Spinal cord (tissue), 10 donors: ENCODE results near the gene RPTOR. TPM values are rescaled to one million over a fixed set of nuclear protein-coding genes. Genes with fewer than 3 reads are reported as not detected.

Experiments
- DNase-seq, 6 donors: peaks; one replicate each; pipeline versions ENCODE4 v3.0.0 to v3.0.0-alpha.2; 2013 to 2015; ENCODE audit warnings: low spot score in 6 of 6, low read depth in 4 of 6
- H3K27ac ChIP-seq: one replicate; pipeline ENCODE4 v1.5.1; 2013; ENCODE audit warnings: low read depth, low read length, control low read depth
- H3K27me3 ChIP-seq: one replicate; pipeline ENCODE4 v1.6.1; 2013; ENCODE audit warnings: low read length; ENCODE audit not compliant: control insufficient read depth, insufficient read depth
- H3K36me3 ChIP-seq: one replicate; pipeline ENCODE4 v1.6.1; 2013; ENCODE audit warnings: low read length; ENCODE audit not compliant: control insufficient read depth, insufficient read depth
- H3K4me1 ChIP-seq: one replicate; pipeline ENCODE4 v1.6.1; 2013; ENCODE audit warnings: low read length; ENCODE audit not compliant: control insufficient read depth, insufficient read depth
- H3K4me3 ChIP-seq: one replicate; pipeline ENCODE4 v1.5.1; 2013; ENCODE audit warnings: low read depth, low read length, control low read depth
- H3K9me3 ChIP-seq: one replicate; pipeline ENCODE4 v1.6.1; 2013; ENCODE audit warnings: low read length; ENCODE audit not compliant: control insufficient read depth, insufficient read depth
- WGBS: methylation state at CpG from one replicate; pipeline ENCODE4 v1.1.5; 2013; ENCODE audit warnings: missing lambda C conversion rate; ENCODE audit not compliant: insufficient coverage; 5-methylcytosine and 5-hydroxymethylcytosine counted together
- polyA plus RNA-seq, 2 donors: library from polyadenylated mRNA; unstranded; fragments of 120-200 nt; gene quantifications; one replicate each; pipeline ENCODE4 v1.2.1, GENCODE V29; 2013; ENCODE audit not compliant: insufficient read length in 2 of 2
- total RNA-seq, 2 donors: library from RNA; depleted of rRNA in 1 of 2; stranded (reverse); fragments of 120-200 nt in 1 of 2; fragments of >200 nt in 1 of 2; gene quantifications; one replicate each; pipeline versions ENCODE4 v1.2.3 to v1.2.4, GENCODE V29; 2013 to 2014
- donor health status: healthy.

The RPTOR gene
- total and polyA plus RNA-seq, 4 donors = 17.1 to 27.2 (median 21.6) TPM

DNA sequence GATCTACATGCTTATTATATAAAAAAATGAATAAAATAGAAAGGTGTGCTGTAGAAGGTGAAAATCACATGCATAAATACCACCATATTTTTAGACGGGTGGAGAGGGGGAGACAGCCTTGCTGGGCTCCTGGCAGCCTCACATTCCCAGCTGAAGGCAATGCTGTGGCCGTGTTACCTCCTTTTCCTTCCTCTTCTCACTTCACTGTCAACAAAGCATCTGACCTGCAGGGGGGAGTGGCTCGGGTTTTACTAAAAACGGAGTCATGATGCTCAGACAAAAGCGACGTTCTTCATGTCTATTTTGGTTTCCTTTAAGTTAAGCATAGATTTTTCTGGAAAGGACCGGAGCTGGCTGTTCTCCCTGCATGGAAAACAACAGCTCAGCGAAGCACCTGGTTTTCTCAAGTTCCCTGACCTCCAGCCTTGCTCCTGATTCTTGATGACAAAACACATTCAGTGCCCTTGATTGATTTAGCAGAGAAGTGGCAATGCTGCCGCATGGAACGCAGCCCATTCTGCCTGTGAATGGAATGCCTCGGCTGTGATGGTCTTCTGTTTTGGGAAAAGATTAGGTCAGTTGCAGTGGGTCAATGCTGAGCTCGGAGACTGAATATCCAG is 5.5 kb upstream of the RPTOR start:
- Histone ChIP-seq H3K27me3 (no peaks in the 10 kb centered on the region), H3K9me3 (no peaks in the 10 kb centered on the region), H3K36me3 (no peaks in the 10 kb centered on the region), H3K4me1 (peaks cover 3% of the 10 kb centered on the region), H3K27ac (no peak overlapping the region), H3K4me3 (no peak overlapping the region)
- DNase-seq = peak in 2 of 6 donors; percentile 53 to 59
- WGBS = 5% methylated on average over 8 of the region's 12 CpGs

DNA sequence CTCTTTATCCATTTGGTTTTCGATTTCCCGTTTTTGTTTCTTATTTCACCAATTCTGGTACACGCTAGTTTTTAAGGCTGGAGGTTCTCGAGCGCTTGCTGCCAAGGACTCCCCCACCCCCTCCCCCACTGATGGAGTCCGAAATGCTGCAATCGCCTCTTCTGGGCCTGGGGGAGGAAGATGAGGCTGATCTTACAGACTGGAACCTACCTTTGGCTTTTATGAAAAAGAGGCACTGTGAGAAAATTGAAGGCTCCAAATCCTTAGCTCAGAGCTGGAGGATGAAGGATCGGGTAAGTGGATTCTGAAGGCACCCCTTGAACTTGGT is 825 bp downstream of the RPTOR start:
- 0% methylated on average over 1 of the region's 8 CpGs for WGBS
- no peak overlapping the region for H3K27ac ChIP-seq
- H3K27me3 ChIP-seq = no peaks in the 10 kb centered on the region
- H3K4me1 ChIP-seq = peaks cover 13% of the 10 kb centered on the region
- H3K9me3 ChIP-seq = no peaks in the 10 kb centered on the region
- DNase-seq = no peak
- H3K4me3 ChIP-seq = peak overlapping the region; percentile 82
- H3K36me3 ChIP-seq = no peaks in the 10 kb centered on the region

DNA sequence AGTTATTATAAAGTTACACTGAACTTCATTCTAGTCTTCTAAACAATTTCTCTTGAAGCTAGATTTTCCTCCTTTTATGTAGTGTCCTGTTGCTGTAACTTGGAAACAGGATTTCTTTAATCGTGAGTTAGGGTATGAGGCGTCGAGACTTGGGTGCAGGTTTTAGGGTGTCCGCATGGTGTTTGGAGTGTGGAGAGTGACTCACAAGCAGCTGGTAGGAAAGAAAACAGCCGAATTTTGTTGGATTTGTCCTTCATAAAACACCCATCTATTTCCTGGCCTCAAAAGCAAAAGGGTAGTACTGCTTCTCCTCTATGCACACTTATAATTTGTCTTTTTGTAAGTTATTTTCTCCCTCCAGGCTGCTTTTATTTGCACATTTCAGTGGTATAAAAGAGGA is 1.6 kb downstream of the RPTOR start:
- H3K4me1 ChIP-seq = peaks cover 13% of the 10 kb centered on the region
- no CpG with 5 or more reads among the region's 5 CpGs for WGBS
- no peak for DNase-seq
- no peak overlapping the region for H3K27ac ChIP-seq
- H3K27me3 ChIP-seq = no peaks in the 10 kb centered on the region
- H3K36me3 ChIP-seq = no peaks in the 10 kb centered on the region
- H3K4me3 ChIP-seq = no peak overlapping the region
- H3K9me3 ChIP-seq = no peaks in the 10 kb centered on the region

DNA sequence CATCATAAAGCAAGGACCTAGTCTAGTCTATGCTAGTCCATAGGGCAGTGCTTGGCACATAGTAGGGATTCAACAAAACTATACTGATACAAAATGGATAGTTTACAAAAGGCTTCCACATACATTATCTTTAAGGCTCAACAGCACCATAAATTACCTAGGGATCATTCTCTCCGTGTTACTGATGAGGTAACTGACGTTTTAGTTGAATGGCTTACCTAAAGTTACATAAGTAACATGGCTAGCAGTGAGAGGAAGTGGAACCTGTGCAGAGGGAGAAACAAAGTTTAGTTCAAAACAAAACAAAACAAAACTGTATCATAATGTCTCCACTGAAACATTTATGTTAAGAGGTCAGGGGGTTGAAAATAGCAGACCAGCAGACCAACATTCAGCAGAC is 7.9 kb downstream of the RPTOR start:
- Histone ChIP-seq H3K4me1 (peaks cover 2% of the 10 kb centered on the region), H3K4me3 (no peak overlapping the region), H3K9me3 (no peaks in the 10 kb centered on the region), H3K36me3 (peaks cover 2% of the 10 kb centered on the region), H3K27me3 (no peaks in the 10 kb centered on the region), H3K27ac (no peak overlapping the region)
- no CpG with 5 or more reads among the region's 2 CpGs for WGBS
- no peak for DNase-seq

DNA sequence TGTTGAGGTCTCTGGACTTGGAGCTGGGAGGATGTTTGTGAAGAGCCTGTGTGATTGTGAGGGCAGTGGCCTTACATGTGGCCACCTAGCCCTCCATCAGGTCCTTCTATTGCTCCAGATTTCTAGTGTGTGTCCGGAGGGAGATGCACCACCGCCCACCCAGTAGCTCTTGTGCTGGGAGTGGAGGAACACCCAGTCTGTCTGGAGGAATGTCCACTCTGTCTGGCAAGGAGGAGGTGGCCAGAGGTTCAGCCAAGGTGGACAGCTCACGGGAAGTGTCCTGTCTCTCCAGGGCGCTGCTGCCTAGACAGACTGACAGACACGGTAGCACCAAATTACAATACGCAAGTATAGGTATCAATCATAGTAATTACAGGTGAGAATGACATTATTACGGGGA is 10.6 kb downstream of the RPTOR start:
- Histone ChIP-seq H3K36me3 (peaks cover 2% of the 10 kb centered on the region), H3K27ac (no peak overlapping the region), H3K27me3 (no peaks in the 10 kb centered on the region), H3K4me3 (no peak overlapping the region), H3K9me3 (no peaks in the 10 kb centered on the region), H3K4me1 (no peaks in the 10 kb centered on the region)
- no CpG with 5 or more reads among the region's 7 CpGs for WGBS
- no peak for DNase-seq

DNA sequence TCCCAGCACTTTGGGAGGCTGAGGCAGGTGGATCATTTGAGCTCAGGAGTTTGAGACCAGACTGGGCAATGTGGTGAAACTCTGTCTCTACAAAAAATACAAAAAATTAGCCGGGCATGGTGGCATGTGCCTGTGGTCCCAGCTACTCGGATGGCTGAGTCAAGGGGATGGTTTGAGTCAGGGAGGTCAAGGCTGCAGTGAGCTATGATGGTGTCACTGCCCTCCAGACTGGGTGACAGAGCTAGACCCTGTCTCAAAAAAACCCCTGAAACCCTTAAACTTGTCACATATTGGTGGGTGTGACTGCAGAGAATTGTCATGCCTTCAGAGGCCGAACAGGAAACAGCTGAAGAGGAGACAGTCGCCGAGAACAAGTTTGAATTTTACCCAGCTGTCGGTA is 13.4 kb downstream of the RPTOR start:
- 94% methylated on average over 5 of the region's 6 CpGs for WGBS

DNA sequence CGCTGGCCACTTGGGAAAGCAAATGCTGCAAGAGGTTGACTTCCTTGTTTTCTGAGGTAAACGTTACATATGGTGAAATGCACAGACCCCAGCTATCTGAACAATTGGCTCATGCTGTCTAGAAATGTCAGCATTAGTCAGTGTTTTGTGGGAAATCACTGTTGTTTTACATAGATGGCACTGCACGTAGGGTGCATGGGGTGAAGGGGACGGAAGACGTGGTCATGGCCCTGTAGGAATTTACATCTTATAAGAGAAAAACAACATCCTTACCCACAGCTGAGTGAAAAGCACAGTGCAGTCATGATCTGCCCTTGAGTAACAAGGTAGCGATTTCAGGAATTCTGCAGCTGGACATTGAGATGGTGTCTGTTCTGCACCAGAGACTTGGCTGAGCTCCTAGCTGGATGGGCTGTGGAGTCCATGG is 15.2 kb downstream of the RPTOR start:
- no peak overlapping the region for H3K27ac ChIP-seq
- DNase-seq = no peak
- 91% methylated on average over 3 of the region's 6 CpGs for WGBS
- H3K4me1 ChIP-seq = peaks cover 3% of the 10 kb centered on the region
- no peaks in the 10 kb centered on the region for H3K9me3 ChIP-seq
- H3K36me3 ChIP-seq = peaks cover 5% of the 10 kb centered on the region
- no peaks in the 10 kb centered on the region for H3K27me3 ChIP-seq
- no peak overlapping the region for H3K4me3 ChIP-seq

More for the DNA sequence above, 13.4 kb downstream of the RPTOR start:
- Histone ChIP-seq H3K27me3 (no peaks in the 10 kb centered on the region), H3K27ac (no peak overlapping the region), H3K36me3 (peaks cover 5% of the 10 kb centered on the region), H3K4me3 (no peak overlapping the region), H3K4me1 (peaks cover 3% of the 10 kb centered on the region), H3K9me3 (no peaks in the 10 kb centered on the region)
- DNase-seq = no peak

DNA sequence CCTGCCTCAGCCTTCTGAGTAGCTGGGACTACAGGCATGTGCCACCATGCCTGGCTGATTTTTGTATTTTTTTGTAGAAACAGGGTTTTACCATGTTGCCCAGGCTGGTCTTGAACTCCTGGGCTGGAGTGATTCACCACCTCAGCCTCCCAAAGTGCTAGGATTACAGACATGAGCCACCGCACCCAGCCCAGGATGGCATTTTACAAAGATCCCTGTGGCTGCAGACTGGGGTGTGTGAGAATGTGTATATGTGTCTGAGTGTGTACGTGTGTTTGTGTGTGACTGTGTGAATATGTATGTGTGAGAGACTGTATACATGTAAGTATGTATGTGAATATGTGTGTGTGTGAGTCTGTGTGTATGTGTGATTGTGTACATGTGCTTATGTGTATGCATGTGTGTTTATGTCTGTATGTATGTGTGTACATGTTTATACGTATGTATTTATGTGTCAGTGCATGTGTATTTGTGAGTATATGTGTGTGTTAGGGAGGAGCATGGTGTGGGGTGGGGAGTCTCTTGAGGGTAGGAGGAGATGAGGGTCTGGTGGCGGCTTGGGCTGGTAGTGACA is 17.0 kb downstream of the RPTOR start:
- no peak overlapping the region for H3K27ac ChIP-seq
- 97% methylated on average over 4 of the region's 4 CpGs for WGBS
- no peaks in the 10 kb centered on the region for H3K27me3 ChIP-seq
- H3K36me3 ChIP-seq = peaks cover 3% of the 10 kb centered on the region
- no peak overlapping the region for H3K4me3 ChIP-seq
- H3K9me3 ChIP-seq = no peaks in the 10 kb centered on the region
- DNase-seq = no peak
- H3K4me1 ChIP-seq = peaks cover 3% of the 10 kb centered on the region

DNA sequence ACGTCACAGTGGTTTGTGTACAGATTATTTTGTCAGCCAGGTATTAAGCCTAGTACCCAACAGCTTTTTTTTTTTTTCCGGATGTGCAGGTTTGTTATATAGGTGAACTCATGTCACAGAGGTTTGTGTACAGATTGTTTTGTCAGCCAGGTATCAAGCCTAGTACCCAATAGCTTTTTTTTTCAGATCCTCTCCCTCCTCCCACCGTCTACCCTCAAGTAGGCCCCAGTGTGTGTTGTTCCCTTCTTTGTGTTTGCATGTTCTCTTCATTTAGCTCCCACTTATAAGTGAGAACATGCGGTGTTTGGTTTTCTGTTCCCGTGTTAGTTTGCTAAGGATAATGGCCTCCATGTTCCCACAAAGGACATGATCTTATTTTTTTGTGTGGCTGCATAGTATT is 19.9 kb downstream of the RPTOR start:
- H3K27ac ChIP-seq = no peak overlapping the region
- H3K4me3 ChIP-seq = no peak overlapping the region
- H3K9me3 ChIP-seq = no peaks in the 10 kb centered on the region
- peaks cover 3% of the 10 kb centered on the region for H3K4me1 ChIP-seq
- H3K36me3 ChIP-seq = peaks cover 3% of the 10 kb centered on the region
- DNase-seq = no peak
- WGBS = 67% methylated on average over 1 of the region's 5 CpGs
- H3K27me3 ChIP-seq = no peaks in the 10 kb centered on the region

DNA sequence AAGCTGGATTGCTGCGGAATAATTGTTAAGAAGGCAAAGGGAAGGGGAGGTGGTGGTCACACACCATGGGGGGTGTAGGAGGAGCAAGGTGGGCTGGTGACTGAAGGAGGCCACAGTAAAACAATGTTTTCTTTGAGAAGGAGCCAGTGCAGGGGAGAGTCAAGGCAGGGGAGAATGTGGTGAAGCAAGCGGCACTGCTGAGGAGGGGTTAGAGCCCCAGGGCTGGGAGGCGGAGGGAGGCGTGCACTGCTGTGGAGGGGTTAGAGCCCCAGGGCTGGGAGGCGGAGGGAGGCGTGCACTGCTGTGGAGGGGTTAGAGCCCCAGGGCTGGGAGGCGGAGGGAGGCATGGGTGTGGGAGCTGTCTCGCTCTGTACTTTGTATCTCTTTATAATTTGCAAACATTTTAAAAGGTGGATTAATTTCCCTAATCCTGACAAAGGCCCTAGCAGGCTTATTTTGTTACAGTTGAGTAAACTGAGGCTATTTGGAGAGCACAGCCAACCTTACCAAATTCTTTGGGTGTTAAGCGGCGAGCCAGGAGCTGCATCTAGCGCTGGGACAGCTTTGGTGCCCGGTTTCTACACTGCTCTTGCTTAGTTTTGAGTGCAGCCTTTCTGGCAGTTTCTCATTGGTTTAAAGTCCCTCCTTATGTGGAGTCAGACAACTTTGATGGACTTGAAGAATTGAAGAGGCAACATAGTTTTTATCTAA is 20.9 kb downstream of the RPTOR start:
- H3K36me3 ChIP-seq = peaks cover 3% of the 10 kb centered on the region
- no peaks in the 10 kb centered on the region for H3K27me3 ChIP-seq
- no peaks in the 10 kb centered on the region for H3K9me3 ChIP-seq
- no peak for DNase-seq
- 53% methylated on average over 9 of the region's 12 CpGs for WGBS
- no peak overlapping the region for H3K27ac ChIP-seq
- peaks cover 3% of the 10 kb centered on the region for H3K4me1 ChIP-seq
- H3K4me3 ChIP-seq = no peak overlapping the region
